ENCODE measurements around the gene GNPTAB. TPM values are rescaled to one million over a fixed set of nuclear protein-coding genes. Genes with fewer than 3 reads are reported as not detected.

The GNPTAB gene
- total and polyA plus RNA-seq, 2 of the 13 experiments (the other 11 are each of a cell fraction or from before 2014, with no cell fraction given) = 13.6 to 19.4 TPM

DNA sequence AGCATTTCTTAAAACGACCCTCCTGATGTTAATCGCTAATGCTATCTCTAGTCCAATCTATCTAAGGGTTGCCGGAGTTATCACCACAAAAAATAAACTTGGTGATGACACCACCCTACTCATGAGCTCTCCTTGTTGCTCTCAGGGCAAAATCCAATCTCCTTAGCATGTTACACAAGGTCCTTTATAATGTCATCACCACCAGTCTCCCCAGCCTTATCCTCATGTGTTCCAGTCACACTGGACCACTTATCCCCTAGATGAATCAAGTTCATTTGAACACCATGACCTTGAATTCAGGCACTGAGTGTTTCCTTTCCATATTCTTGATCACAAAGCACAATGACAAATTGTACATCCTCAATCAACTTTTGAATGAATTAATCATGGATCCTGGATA, 27.6 kb upstream of the GNPTAB start:
- Histone ChIP-seq H3K9me3 (ENCODE audit: low read length) (no peaks in the 10 kb centered on the region), H3K9ac (ENCODE audit: insufficient read depth, low read depth, low read length) (no peak overlapping the region), H3K4me3 (replicated peaks in 1 of 3; ENCODE audit: insufficient read depth in 1 of 3, low read depth in 2 of 3, low read length in 3 of 3) (no peak overlapping the region), H3K4me2 (ENCODE audit: low read depth, low read length) (no peak overlapping the region), H2AFZ (ENCODE audit: low read length) (no peak overlapping the region), H3K27me3 (ENCODE audit: control insufficient read depth in 1 of 2, insufficient read depth in 2 of 2, low read length in 2 of 2) (no peaks in the 10 kb centered on the region; a peak in 1 of 5 replicates), H3K79me2 (ENCODE audit: insufficient read depth, low read length) (no peaks in the 10 kb centered on the region), H3K36me3 (replicated peaks in 1 of 2; ENCODE audit: control insufficient read depth in 1 of 2, insufficient read depth in 2 of 2, low read length in 2 of 2) (no peaks in the 10 kb centered on the region), H3K27ac (ENCODE audit: extremely low read length, insufficient read depth, low read length) (no peak overlapping the region), H3K4me1 (ENCODE audit: insufficient read depth, low read length) (peaks cover 20% of the 10 kb centered on the region), H4K20me1 (ENCODE audit: insufficient read depth, low read length) (no peaks in the 10 kb centered on the region)
- no peak for DNase-seq (ENCODE audit: low spot score)
- FAIRE-seq = no peak
- BruUV-seq (replicated peaks) = no TSS peak
- 38% methylated on average over 3 of the region's 3 CpGs for WGBS (ENCODE audit: low lambda C conversion rate)
- CTCF ChIA-PET (ENCODE audit: low intra/inter-chr PET ratio, low total read pairs) = no interaction called here
- TF ChIP-seq ZNF792 (CRISPR knock-in tag; IDR thresholded peaks at IDR 0.05) (no peak), TAF1 (CRISPR knock-in tag; IDR thresholded peaks at IDR 0.05) (no peak), ZNF776 (CRISPR knock-in tag; IDR thresholded peaks at IDR 0.05) (no peak), CCAR2 (optimal IDR thresholded peaks at IDR 0.05; ENCODE audit: low read depth, low read length) (no peak), SETDB1 (CRISPR knock-in tag; IDR thresholded peaks at IDR 0.05; ENCODE audit: borderline replicate concordance) (no peak), ZNF329 (CRISPR knock-in tag; IDR thresholded peaks at IDR 0.05; ENCODE audit: low read depth) (no peak), SIX1 (CRISPR knock-in tag; IDR thresholded peaks at IDR 0.05; ENCODE audit: borderline replicate concordance) (no peak), ZIK1 (CRISPR knock-in tag; IDR thresholded peaks at IDR 0.05; ENCODE audit: borderline replicate concordance, low read depth) (no peak), U2AF1 (optimal IDR thresholded peaks at IDR 0.05; ENCODE audit: low read depth, low read length) (no peak), POLR2AphosphoS2 (IDR thresholded peaks at IDR 0.05; ENCODE audit: low read depth, low read length) (no peak), GATAD1 (CRISPR knock-in tag; IDR thresholded peaks at IDR 0.05) (no peak)
- intact Hi-C loops (cut with micrococcal nuclease; ENCODE audit: unreplicated experiment) = no loop called here
- in situ Hi-C loops (cut with HindIII; ENCODE audit: extremely low pct_ligation_motif_present, low pct_unique_long_range_greater_than_20kb) = no loop called here
- POLR2A ChIA-PET = no interaction called here
- ATAC-seq = no peak

DNA sequence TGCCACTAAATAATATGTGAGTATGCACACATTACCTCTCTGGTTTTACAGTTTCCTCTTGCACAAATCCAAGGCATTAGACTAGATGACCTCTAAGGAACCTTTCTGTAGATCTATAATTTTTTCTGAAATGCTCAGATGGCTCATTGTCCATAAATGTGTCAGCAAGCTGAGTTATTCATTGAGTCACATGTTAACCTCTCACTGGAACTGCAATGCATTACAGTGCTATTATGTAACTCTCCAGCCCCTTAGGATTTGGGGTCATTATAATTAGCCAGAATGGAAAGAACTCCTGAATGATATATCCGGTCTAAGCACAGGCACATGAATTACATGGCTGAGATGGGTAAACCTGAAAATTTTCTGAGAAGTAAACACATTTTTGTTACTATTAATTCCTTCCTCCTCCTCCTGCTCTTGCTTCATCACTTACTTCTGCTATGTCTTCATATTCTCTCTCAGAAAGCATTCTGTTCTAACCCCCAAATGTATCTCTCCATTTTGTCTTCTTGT, 26.3 kb upstream of the GNPTAB start:
- DNase-seq (ENCODE audit: low spot score) = no peak
- Histone ChIP-seq H3K4me1 (ENCODE audit: insufficient read depth, low read length) (peaks cover 10% of the 10 kb centered on the region), H3K79me2 (ENCODE audit: insufficient read depth, low read length) (no peaks in the 10 kb centered on the region), H3K27ac (ENCODE audit: extremely low read length, insufficient read depth, low read length) (no peak overlapping the region), H4K20me1 (ENCODE audit: insufficient read depth, low read length) (no peaks in the 10 kb centered on the region), H3K4me2 (ENCODE audit: low read depth, low read length) (no peak overlapping the region), H3K27me3 (ENCODE audit: control insufficient read depth in 1 of 2, insufficient read depth in 2 of 2, low read length in 2 of 2) (no peaks in the 10 kb centered on the region), H3K36me3 (replicated peaks in 1 of 2; ENCODE audit: control insufficient read depth in 1 of 2, insufficient read depth in 2 of 2, low read length in 2 of 2) (no peaks in the 10 kb centered on the region), H3K4me3 (replicated peaks in 1 of 3; ENCODE audit: insufficient read depth in 1 of 3, low read depth in 2 of 3, low read length in 3 of 3) (no peak overlapping the region), H2AFZ (ENCODE audit: low read length) (no peak overlapping the region), H3K9ac (ENCODE audit: insufficient read depth, low read depth, low read length) (no peak overlapping the region), H3K9me3 (ENCODE audit: low read length) (no peaks in the 10 kb centered on the region)
- FAIRE-seq = no peak
- in situ Hi-C loops (cut with HindIII; ENCODE audit: extremely low pct_ligation_motif_present, low pct_unique_long_range_greater_than_20kb) = no loop called here
- intact Hi-C loops (cut with micrococcal nuclease; ENCODE audit: unreplicated experiment) = no loop called here
- no peak for ATAC-seq
- WGBS (ENCODE audit: low lambda C conversion rate) = 75% methylated on average over 1 of the region's 1 CpG
- ChIA-PET CTCF (ENCODE audit: low intra/inter-chr PET ratio, low total read pairs) (no interaction called here), POLR2A (no interaction called here)
- BruUV-seq (replicated peaks) = no TSS peak
- no peak for TF ChIP-seq ZNF3 (CRISPR knock-in tag; IDR thresholded peaks at IDR 0.05)
- TF ChIP-seq, protein P1, sequence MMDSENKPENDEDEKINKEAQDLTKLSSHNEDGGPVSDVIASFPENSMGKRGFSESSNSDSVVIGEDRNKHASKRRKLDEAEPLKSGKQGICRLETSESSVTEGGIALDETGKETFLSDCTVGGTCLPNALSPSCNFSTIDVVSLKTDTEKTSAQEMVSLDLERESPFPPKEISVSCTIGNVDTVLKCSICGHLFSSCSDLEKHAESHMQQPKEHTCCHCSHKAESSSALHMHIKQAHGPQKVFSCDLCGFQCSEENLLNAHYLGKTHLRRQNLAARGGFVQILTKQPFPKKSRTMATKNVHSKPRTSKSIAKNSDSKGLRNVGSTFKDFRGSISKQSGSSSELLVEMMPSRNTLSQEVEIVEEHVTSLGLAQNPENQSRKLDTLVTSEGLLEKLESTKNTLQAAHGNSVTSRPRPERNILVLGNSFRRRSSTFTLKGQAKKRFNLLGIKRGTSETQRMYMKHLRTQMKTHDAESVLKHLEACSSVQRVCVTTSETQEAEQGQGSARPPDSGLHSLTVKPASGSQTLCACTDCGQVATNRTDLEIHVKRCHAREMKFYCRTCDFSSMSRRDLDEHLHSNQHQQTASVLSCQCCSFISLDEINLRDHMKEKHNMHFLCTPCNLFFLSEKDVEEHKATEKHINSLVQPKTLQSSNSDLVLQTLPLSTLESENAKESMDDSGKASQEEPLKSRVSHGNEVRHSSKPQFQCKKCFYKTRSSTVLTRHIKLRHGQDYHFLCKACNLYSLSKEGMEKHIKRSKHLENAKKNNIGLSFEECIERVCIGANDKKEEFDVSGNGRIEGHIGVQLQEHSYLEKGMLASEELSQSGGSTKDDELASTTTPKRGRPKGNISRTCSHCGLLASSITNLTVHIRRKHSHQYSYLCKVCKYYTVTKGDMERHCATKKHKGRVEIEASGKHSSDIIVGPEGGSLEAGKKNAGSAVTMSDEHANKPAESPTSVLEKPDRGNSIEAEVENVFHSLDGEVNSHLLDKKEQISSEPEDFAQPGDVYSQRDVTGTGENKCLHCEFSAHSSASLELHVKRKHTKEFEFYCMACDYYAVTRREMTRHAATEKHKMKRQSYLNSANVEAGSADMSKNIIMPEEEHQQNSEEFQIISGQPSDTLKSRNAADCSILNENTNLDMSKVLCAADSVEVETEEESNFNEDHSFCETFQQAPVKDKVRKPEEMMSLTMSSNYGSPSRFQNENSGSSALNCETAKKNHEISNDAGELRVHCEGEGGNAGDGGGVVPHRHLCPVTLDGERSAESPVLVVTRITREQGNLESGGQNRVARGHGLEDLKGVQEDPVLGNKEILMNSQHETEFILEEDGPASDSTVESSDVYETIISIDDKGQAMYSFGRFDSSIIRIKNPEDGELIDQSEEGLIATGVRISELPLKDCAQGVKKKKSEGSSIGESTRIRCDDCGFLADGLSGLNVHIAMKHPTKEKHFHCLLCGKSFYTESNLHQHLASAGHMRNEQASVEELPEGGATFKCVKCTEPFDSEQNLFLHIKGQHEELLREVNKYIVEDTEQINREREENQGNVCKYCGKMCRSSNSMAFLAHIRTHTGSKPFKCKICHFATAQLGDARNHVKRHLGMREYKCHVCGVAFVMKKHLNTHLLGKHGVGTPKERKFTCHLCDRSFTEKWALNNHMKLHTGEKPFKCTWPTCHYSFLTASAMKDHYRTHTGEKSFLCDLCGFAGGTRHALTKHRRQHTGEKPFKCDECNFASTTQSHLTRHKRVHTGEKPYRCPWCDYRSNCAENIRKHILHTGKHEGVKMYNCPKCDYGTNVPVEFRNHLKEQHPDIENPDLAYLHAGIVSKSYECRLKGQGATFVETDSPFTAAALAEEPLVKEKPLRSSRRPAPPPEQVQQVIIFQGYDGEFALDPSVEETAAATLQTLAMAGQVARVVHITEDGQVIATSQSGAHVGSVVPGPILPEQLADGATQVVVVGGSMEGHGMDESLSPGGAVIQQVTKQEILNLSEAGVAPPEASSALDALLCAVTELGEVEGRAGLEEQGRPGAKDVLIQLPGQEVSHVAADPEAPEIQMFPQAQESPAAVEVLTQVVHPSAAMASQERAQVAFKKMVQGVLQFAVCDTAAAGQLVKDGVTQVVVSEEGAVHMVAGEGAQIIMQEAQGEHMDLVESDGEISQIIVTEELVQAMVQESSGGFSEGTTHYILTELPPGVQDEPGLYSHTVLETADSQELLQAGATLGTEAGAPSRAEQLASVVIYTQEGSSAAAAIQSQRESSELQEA (CRISPR knock-in tag; IDR thresholded peaks at IDR 0.05; ENCODE audit: not compliant biosample characterization) = no peak
